ENCODE results near the gene GRB10.

GRB10 gene

DNA sequence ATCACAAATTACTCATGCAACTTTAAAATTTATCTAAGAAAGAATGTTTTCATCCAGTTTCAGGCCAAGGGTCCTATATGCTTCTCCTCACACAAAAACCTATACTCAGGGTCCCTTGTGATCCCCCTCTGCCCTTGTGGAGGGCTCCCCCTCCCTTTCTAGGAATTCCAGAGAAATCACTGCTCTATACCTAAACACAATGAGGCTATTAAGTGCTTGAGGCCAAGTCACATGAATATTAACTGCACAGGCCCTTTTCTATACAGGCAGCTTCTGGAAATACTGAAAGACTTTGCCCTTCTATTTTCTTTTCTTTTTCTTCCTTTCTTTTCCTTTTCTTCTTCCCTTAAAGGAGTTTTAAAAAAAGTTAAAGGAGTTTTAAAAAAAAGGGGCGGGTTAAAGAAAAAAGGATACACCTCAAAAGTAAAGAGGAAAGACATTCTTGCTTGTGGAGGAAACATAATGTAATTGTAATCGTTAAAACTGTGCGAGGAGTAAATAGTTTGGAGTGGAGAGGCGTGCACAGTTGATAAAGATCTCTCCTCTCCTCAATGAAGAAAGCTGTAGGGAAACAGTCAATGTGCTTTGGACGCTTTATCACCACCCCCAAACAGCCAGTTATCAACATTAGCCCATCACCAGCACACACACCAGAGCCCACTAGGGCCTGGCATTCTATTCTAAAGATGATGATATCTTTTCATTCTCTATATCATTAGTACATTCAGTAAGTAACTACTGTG lies 16.4 kb downstream of the GRB10 start:
- Histone ChIP-seq H3K27ac (ENCODE audit: low read length) (no peak overlapping the region), H3K79me2 (ENCODE audit: low read length) (no peaks in the 10 kb centered on the region), H2AFZ (ENCODE audit: low read depth, low read length) (no peak overlapping the region), H3K36me3 (replicated peaks; ENCODE audit: low read depth, low read length) (no peaks in the 10 kb centered on the region), H3K4me2 (ENCODE audit: low read length) (no peak overlapping the region), H3K27me3 (ENCODE audit: low read depth, low read length) (no peaks in the 10 kb centered on the region), H3K4me1 (ENCODE audit: low read length) (no peaks in the 10 kb centered on the region), H3K9me3 (ENCODE audit: insufficient read depth, low read length) (no peaks in the 10 kb centered on the region), H4K20me1 (ENCODE audit: insufficient read depth, low read length) (no peaks in the 10 kb centered on the region), H3K4me3 (ENCODE audit: low read length) (no peak overlapping the region), H3K9ac (ENCODE audit: low read length) (no peak overlapping the region)
- TF ChIP-seq CTCF (IDR thresholded peaks at IDR 0.05; ENCODE audit: low read depth, low read length) = no peak
- TF ChIP-seq EZH2phosphoT487 (IDR thresholded peaks at IDR 0.05; ENCODE audit: low read depth) = no peak

GRCh38 chr7:50762337-50762736 lies 20.4 kb downstream of the GRB10 start:
- H3K9me3 ChIP-seq (ENCODE audit: insufficient read depth, low read length) = no peaks in the 10 kb centered on the region
- no peak overlapping the region for H2AFZ ChIP-seq (ENCODE audit: low read depth, low read length)
- no peaks in the 10 kb centered on the region for H3K36me3 ChIP-seq (replicated peaks; ENCODE audit: low read depth, low read length)
- H3K27ac ChIP-seq (ENCODE audit: low read length) = no peak overlapping the region
- H3K9ac ChIP-seq (ENCODE audit: low read length) = no peak overlapping the region
- no peaks in the 10 kb centered on the region for H3K27me3 ChIP-seq (ENCODE audit: low read depth, low read length)
- TF ChIP-seq CTCF (IDR thresholded peaks at IDR 0.05; ENCODE audit: low read depth, low read length) (no peak), EZH2phosphoT487 (IDR thresholded peaks at IDR 0.05; ENCODE audit: low read depth) (no peak)
- H3K4me2 ChIP-seq (ENCODE audit: low read length) = no peak overlapping the region
- no peaks in the 10 kb centered on the region for H4K20me1 ChIP-seq (ENCODE audit: insufficient read depth, low read length)
- no peaks in the 10 kb centered on the region for H3K4me1 ChIP-seq (ENCODE audit: low read length)
- H3K79me2 ChIP-seq (ENCODE audit: low read length) = no peaks in the 10 kb centered on the region
- H3K4me3 ChIP-seq (ENCODE audit: low read length) = no peak overlapping the region

- no peak overlapping the region for H3K4me3 ChIP-seq (ENCODE audit: low read length)
- H3K4me1 ChIP-seq (ENCODE audit: low read length) = no peaks in the 10 kb centered on the region
- no peaks in the 10 kb centered on the region for H4K20me1 ChIP-seq (ENCODE audit: insufficient read depth, low read length)
- H3K27me3 ChIP-seq (ENCODE audit: low read depth, low read length) = no peaks in the 10 kb centered on the region
- H3K4me2 ChIP-seq (ENCODE audit: low read length) = no peak overlapping the region
- H2AFZ ChIP-seq (ENCODE audit: low read depth, low read length) = no peak overlapping the region
- H3K79me2 ChIP-seq (ENCODE audit: low read length) = no peaks in the 10 kb centered on the region
- no peaks in the 10 kb centered on the region for H3K36me3 ChIP-seq (replicated peaks; ENCODE audit: low read depth, low read length)
- H3K9me3 ChIP-seq (ENCODE audit: insufficient read depth, low read length) = no peaks in the 10 kb centered on the region
- no peak overlapping the region for H3K27ac ChIP-seq (ENCODE audit: low read length)
- TF ChIP-seq EZH2phosphoT487 (IDR thresholded peaks at IDR 0.05; ENCODE audit: low read depth) (no peak), CTCF (IDR thresholded peaks at IDR 0.05; ENCODE audit: low read depth, low read length) (no peak)
- H3K9ac ChIP-seq (ENCODE audit: low read length) = no peak overlapping the region
These were observed 21.0 kb downstream of the GRB10 start for GRCh38 chr7:50761713-50762112.

- Histone ChIP-seq H3K79me2 (ENCODE audit: low read length) (no peaks in the 10 kb centered on the region), H3K4me1 (ENCODE audit: low read length) (no peaks in the 10 kb centered on the region), H3K4me2 (ENCODE audit: low read length) (no peak overlapping the region), H4K20me1 (ENCODE audit: insufficient read depth, low read length) (no peaks in the 10 kb centered on the region), H3K4me3 (ENCODE audit: low read length) (no peak overlapping the region), H3K27me3 (ENCODE audit: low read depth, low read length) (no peaks in the 10 kb centered on the region), H2AFZ (ENCODE audit: low read depth, low read length) (no peak overlapping the region), H3K9me3 (ENCODE audit: insufficient read depth, low read length) (no peaks in the 10 kb centered on the region), H3K36me3 (replicated peaks; ENCODE audit: low read depth, low read length) (no peaks in the 10 kb centered on the region), H3K9ac (ENCODE audit: low read length) (no peak overlapping the region), H3K27ac (ENCODE audit: low read length) (no peak overlapping the region)
- no peak for TF ChIP-seq CTCF (IDR thresholded peaks at IDR 0.05; ENCODE audit: low read depth, low read length)
These were observed 24.8 kb downstream of the GRB10 start for GRCh38 chr7:50757703-50758390.
